ENCODE data around the gene SHQ1.

- TF ChIP-seq CTCF (IDR thresholded peaks at IDR 0.05): no peak
- TF ChIP-seq POLR2A (IDR thresholded peaks at IDR 0.05): no peak
Observed at GRCh38 chr3:72892081-72892775, 44.0 kb upstream of the SHQ1 start.
